A673 (cell line): ENCODE data around the gene PRM2. TPM values are rescaled to one million over a fixed set of nuclear protein-coding genes. Genes with fewer than 3 reads are reported as not detected.

ENCODE experiments used
- BruUV-seq: library from RNA; stranded (reverse); fragments of 400-500 nt; replicated peaks from 2 replicates; lab custom pipeline; 2021; lab: Mats Ljungman, UMichigan
- CTCF ChIA-PET: fragments of 300-600 bp; sonication (Branson Sonifier 250); formaldehyde crosslinking; loops from one replicate; lab custom pipeline; 2022; ENCODE audit warnings: antibody characterized with exemption; lab: Charles Lee
- POLR2A ChIA-PET: fragments of 300-600 bp; sonication (Branson Sonifier 250); formaldehyde crosslinking; loops from one replicate; lab custom pipeline; 2022; ENCODE audit warnings: antibody characterized with exemption; ENCODE audit not compliant: low non-redundant PET; lab: Charles Lee
- DNase-seq: peaks from one replicate; pipeline ENCODE4 v3.0.0-alpha.2; 2015; ENCODE audit warnings: low spot score
- H3K27ac ChIP-seq: fragments of 200-600 bp; sonication (generic); 2 replicates; pipeline ENCODE4 v1.5.1; 2016; ENCODE audit warnings: mixed run types, low read depth, mild to moderate bottlenecking, mixed read lengths, antibody characterized with exemption, low read length; ENCODE audit not compliant: poor library complexity, severe bottlenecking
- H3K27me3 ChIP-seq: fragments of 200-600 bp; sonication (generic); replicated peaks from 2 replicates; pipeline ENCODE4 v1.6.1; 2017; ENCODE audit warnings: mixed run types, low read depth, mild to moderate bottlenecking, mixed read lengths, antibody characterized with exemption, low read length; ENCODE audit not compliant: insufficient read depth, poor library complexity
- H3K36me3 ChIP-seq: fragments of 200-600 bp; sonication (generic); 2 replicates; pipeline ENCODE4 v1.6.1; 2016; ENCODE audit warnings: mixed run types, mild to moderate bottlenecking, mixed read lengths, antibody characterized with exemption, low read length; ENCODE audit not compliant: insufficient read depth, poor library complexity, severe bottlenecking
- H3K4me1 ChIP-seq: fragments of 200-600 bp; sonication (generic); 2 replicates; pipeline ENCODE4 v1.6.1; 2017; ENCODE audit warnings: mixed run types, mild to moderate bottlenecking, mixed read lengths, antibody characterized with exemption, low read length; ENCODE audit not compliant: insufficient read depth, poor library complexity, severe bottlenecking
- H3K4me3 ChIP-seq: fragments of 200-600 bp; sonication (generic); 2 replicates; pipeline ENCODE4 v1.5.1; 2016; ENCODE audit warnings: low read depth, mixed run types, mild to moderate bottlenecking, mixed read lengths, low read length; ENCODE audit not compliant: poor library complexity, severe bottlenecking
- H3K9me3 ChIP-seq: fragments of 200-600 bp; sonication (generic); 2 replicates; pipeline ENCODE4 v1.6.1; 2016; ENCODE audit warnings: mixed run types, low read depth, mild to moderate bottlenecking, mixed read lengths, antibody characterized with exemption, low read length; ENCODE audit not compliant: poor library complexity, severe bottlenecking
- EZH2 ChIP-seq: fragments of 200-600 bp; sonication (generic); IDR thresholded peaks from 2 replicates; pipeline ENCODE4 v1.6.1; 2017; ENCODE audit warnings: borderline replicate concordance, low read depth, mild to moderate bottlenecking, mixed read lengths, antibody characterized with exemption, low read length; ENCODE audit not compliant: poor library complexity, severe bottlenecking
- intact Hi-C: fragments of 100-400 bp; cut with micrococcal nuclease; formaldehyde crosslinking; loops from one replicate; pipeline ENCODE4 v1.10.0; 2022; ENCODE audit not compliant: unreplicated experiment
- total RNA-seq: library from RNA; stranded (reverse); gene quantifications from 2 replicates; pipeline ENCODE4 v1.2.3, GENCODE V29; 2021
- TF ChIP-seq, protein P1 (sequence below): fragments of 300-800, 200-600 bp; sonication (generic); conservative IDR thresholded peaks from 2 replicates; pipeline ENCODE4 v1.5.1; 2017; ENCODE audit warnings: low read depth, mild to moderate bottlenecking, antibody characterized with exemption, low read length, moderate library complexity, mixed read lengths

PRM2 gene
- total RNA-seq, 1 experiment from 2014 or later, result not detected

DNA sequence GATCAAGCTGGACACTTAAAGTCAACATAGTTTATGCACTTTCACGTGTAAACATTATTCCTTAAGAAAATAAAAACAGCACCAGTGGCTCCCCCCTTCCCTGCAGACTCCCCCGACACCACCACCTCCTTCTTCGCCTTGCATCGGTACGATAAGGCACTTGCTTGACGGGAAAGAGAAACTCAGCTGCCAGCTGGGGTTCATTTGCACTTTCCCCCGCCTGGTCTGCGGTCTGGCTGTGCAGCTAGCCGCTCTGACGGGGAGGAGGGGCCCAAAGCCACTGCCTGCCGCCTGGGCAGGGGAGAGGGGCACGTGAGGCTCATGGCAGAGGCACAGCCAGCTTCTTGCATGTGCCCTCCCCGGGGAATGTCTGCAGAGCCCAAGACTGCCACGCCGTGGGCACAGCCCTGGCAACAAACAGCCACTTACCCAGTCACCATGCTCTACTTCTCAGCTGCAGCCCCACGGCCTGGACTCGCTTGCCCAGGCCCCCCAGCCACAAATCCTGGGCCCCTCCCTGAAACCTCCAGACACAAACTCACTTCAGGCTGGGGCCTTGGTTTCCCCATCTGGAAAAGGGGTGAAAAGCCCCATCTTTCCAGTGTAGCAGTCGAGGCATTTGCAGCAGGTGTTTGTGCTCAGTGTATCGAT is 21.3 kb upstream of the PRM2 start:
- no TSS peak for BruUV-seq
- CTCF ChIA-PET, result no interaction called here
- POLR2A ChIA-PET, result no interaction called here
- Histone ChIP-seq H3K4me1 (no peaks in the 10 kb centered on the region), H3K36me3 (no peaks in the 10 kb centered on the region), H3K27me3 (no peaks in the 10 kb centered on the region), H3K9me3 (no peaks in the 10 kb centered on the region), H3K27ac (no peak overlapping the region), H3K4me3 (no peak overlapping the region)
- intact Hi-C loops, result no loop called here
- DNase-seq, result peak; percentile 37
- no peak for TF ChIP-seq EZH2
- TF ChIP-seq, protein P1, sequence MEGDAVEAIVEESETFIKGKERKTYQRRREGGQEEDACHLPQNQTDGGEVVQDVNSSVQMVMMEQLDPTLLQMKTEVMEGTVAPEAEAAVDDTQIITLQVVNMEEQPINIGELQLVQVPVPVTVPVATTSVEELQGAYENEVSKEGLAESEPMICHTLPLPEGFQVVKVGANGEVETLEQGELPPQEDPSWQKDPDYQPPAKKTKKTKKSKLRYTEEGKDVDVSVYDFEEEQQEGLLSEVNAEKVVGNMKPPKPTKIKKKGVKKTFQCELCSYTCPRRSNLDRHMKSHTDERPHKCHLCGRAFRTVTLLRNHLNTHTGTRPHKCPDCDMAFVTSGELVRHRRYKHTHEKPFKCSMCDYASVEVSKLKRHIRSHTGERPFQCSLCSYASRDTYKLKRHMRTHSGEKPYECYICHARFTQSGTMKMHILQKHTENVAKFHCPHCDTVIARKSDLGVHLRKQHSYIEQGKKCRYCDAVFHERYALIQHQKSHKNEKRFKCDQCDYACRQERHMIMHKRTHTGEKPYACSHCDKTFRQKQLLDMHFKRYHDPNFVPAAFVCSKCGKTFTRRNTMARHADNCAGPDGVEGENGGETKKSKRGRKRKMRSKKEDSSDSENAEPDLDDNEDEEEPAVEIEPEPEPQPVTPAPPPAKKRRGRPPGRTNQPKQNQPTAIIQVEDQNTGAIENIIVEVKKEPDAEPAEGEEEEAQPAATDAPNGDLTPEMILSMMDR, result no peak

DNA sequence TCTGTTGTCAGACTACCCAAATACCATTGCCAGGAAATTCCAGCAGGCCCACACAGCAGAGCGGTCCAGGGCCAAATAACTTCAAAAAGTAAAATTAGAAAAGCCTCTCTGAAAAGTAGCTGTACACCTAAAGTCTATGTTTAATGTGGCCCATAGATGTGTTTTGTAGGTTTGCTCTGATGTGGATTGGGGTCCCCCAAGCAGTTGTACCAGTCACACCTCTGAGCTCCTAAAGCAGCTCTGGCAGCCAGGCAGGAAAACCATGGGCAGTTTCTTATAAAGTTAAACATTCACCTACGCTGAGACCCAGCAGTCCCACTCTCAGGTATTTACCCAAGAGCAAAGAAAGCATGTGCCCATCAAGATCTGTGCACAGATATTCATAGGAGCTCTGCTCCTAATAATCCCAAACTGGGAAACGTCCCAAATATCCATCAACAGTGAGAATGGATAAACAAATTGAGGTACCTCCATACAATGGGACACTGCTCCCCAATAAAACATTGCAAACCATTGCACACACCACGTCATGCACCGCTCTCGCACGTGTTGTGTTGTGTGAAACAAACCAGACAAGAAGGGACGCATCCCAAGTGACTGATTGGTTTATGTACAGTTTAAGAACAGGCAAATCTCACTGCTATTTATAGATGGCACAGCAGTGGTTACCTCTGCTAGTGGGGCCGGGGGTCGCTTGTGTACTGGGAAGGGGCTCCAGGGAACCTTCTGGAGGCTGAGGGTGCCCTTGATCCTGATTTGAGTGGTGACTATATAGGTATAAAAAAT is 20.6 kb upstream of the PRM2 start:
- intact Hi-C loops, result no loop called here
- CTCF ChIA-PET, result no interaction called here
- H3K4me1 ChIP-seq, result no peaks in the 10 kb centered on the region
- no peaks in the 10 kb centered on the region for H3K27me3 ChIP-seq
- no peak overlapping the region for H3K27ac ChIP-seq
- POLR2A ChIA-PET, result no interaction called here
- no peak overlapping the region for H3K4me3 ChIP-seq
- H3K36me3 ChIP-seq, result no peaks in the 10 kb centered on the region
- no peaks in the 10 kb centered on the region for H3K9me3 ChIP-seq
- DNase-seq, result no peak
- BruUV-seq, result no TSS peak
- no peak for TF ChIP-seq EZH2
- TF ChIP-seq, protein P1, result no peak

DNA sequence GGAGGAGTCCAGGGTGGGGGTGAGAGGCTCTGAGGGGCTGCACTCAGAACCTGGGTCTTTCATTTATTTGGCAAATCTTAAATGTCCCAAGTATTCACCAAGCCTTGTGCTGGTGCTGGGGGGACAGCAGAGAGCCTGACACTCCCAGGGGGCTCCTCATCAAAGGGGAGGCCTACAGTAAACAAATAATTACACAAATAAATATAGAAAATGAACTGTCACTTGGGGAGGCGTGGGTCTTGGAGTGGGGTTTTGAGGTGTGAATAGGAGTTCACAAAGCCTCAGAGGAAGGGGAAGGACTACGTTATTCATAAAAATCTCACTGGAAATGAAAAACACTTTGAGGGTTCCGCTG is 20.0 kb upstream of the PRM2 start:
- Histone ChIP-seq H3K36me3 (no peaks in the 10 kb centered on the region), H3K27me3 (no peaks in the 10 kb centered on the region), H3K4me3 (no peak overlapping the region), H3K27ac (no peak overlapping the region), H3K9me3 (no peaks in the 10 kb centered on the region), H3K4me1 (no peaks in the 10 kb centered on the region)
- intact Hi-C loops, result no loop called here
- BruUV-seq, result no TSS peak
- CTCF ChIA-PET, result no interaction called here
- POLR2A ChIA-PET, result no interaction called here
- TF ChIP-seq, protein P1, result no peak
- no peak for TF ChIP-seq EZH2
- no peak for DNase-seq
